HCEC 1CT (cell line): ENCODE data around the gene TOP3A.
"Not testable (repeated sequence)": the region's sequence is repeated elsewhere in the genome, so short reads cannot be mapped to it uniquely, and the experiment has no call there.

Experiments used
- DNase-seq: peaks from one replicate; pipeline ENCODE4 v3.0.0-alpha.2; 2017

Gene TOP3A, protein sequence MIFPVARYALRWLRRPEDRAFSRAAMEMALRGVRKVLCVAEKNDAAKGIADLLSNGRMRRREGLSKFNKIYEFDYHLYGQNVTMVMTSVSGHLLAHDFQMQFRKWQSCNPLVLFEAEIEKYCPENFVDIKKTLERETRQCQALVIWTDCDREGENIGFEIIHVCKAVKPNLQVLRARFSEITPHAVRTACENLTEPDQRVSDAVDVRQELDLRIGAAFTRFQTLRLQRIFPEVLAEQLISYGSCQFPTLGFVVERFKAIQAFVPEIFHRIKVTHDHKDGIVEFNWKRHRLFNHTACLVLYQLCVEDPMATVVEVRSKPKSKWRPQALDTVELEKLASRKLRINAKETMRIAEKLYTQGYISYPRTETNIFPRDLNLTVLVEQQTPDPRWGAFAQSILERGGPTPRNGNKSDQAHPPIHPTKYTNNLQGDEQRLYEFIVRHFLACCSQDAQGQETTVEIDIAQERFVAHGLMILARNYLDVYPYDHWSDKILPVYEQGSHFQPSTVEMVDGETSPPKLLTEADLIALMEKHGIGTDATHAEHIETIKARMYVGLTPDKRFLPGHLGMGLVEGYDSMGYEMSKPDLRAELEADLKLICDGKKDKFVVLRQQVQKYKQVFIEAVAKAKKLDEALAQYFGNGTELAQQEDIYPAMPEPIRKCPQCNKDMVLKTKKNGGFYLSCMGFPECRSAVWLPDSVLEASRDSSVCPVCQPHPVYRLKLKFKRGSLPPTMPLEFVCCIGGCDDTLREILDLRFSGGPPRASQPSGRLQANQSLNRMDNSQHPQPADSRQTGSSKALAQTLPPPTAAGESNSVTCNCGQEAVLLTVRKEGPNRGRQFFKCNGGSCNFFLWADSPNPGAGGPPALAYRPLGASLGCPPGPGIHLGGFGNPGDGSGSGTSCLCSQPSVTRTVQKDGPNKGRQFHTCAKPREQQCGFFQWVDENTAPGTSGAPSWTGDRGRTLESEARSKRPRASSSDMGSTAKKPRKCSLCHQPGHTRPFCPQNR

DNA sequence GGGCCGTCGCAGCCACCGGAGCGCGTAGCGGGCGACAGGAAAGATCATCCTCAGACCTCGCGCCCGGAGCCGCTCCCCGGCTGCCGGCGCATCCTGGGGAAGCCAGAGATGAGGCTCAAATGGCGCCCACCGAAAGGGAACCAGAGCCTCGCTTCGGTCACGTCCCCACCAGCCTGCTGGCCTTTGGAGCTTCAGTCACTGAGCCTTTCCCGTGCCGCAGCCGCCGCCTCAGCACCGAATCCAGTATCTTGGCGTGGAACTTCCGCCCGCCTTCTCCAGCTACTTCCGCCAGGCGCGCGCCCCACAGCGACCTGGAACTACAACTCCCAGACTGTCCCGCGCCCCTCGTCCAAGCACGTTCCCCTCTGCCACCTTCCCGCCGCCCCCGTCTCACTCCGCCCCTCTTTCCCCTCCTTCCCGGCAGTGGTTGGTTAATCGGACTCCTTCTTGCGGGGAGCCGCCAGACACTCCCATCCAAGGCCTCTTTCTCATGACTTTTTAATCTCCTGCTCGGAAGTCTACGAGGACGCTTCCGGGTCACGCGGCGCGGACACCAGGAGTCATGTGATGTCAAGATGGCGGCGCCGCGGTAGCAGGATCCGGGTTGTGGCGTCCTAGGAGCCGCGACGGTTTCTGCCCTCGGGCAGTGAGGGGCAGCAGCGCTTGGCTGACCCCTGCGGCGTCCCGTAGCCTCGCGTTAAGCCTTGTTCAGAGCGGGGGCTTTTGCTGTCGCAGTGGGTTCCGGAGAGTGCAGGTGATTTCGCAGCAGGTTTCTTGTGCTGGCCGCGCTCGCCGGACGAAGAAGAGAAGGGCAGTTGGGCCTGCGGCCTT lies at the start of gene TOP3A, which contains the start of gene SMCR8:
Gene TOP3A (minus strand): TSS at position 264 of the 831 bp plus-strand sequence. CDS start 216 bp downstream, at position 48.
Gene SMCR8 (plus strand): TSS at position 563 of the 831 bp plus-strand sequence. CDS start 497 bp downstream, outside the sequence.
- DNase-seq: peak; percentile 99

DNA sequence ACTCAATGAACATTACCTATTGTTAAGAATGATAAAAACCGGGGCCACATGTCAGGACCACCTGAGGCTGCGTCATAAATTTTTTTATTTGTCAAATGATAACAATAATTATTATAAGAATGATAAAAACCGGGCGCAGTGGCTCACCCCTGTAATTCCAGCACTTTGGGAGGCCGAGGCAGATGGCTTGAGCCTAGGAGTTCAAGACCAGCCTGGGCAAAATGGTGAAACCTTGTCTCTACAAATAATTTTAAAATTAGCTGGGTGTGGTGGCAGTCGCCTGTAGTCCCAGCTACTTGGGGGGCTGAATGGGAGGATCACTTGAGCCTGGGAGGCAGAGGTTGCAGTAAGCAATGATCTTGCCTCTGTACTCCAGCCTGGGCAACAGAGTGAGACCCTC lies 49.4 kb upstream of the TOP3A start:
- DNase-seq: no peak

DNA sequence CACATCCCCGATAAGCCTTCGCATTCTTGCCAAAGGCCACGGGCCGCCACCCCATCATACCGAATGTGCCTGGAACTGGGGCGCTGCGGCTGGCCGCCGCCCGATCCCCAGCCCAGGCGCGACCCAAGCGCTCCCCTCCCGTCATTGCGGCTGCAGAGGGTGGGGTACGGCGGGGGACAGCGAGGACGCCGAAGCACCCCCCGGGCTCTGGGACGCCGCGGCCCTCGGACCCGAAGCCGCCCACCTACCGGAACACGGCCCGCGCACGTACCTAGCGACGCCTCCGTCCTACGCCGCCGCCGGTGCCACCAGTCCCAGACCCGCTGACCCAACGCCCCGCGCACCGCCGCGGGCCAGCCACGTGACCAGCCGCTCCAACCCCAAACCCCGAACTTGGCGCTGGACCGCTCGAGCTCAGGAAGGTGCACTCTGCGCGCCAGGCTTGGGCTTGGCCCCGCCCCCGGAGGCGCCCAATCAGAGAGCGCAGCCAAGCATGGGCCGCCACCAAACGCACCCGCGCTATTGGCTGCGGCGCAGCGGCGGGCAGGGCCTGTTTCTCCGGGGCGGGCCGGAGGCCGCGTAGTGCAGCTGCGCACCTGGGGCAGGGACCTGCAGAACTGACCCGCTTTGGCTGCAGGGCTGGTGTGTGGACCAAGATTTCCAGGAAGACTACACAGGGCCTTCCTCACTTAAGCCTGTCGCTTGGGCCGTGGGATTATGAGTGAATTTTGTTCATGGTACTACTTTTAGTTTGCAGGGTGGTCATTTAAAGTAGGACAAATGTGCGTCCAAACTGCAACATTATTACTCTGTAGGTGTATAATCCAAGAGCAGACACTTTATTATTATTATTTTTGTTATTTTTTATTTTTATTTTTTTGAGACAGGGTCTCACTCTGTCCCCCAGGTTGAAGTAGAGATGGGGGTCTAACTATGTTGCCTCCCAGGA lies 48.6 kb upstream of the TOP3A start, which contains the start of gene SHMT1:
Gene SHMT1 (minus strand): TSS at position 450 of the 949 bp plus-strand sequence. CDS start 7,569 bp downstream, outside the sequence.
- peak; percentile 87 for DNase-seq

DNA sequence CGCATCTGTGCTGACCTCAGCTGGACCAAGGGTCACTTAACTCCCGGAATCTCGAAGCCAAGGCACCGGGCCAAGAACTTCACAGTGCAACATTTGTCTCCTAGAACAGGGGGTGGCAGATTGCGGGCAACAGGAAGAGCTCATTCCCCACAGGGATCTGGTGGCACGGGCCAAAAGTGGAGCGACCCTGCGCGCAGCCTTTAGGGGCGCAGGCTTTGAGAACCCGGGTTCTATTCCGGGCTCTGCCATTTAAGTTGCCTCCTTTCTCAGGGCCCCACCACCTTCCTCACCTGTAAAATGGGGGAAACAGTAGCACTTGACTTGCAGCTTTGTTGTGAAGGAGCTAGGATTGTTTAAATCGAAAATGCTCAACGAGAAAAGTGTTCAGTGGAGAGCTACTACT lies 47.9 kb upstream of the TOP3A start:
- peak; percentile 34 for DNase-seq

DNA sequence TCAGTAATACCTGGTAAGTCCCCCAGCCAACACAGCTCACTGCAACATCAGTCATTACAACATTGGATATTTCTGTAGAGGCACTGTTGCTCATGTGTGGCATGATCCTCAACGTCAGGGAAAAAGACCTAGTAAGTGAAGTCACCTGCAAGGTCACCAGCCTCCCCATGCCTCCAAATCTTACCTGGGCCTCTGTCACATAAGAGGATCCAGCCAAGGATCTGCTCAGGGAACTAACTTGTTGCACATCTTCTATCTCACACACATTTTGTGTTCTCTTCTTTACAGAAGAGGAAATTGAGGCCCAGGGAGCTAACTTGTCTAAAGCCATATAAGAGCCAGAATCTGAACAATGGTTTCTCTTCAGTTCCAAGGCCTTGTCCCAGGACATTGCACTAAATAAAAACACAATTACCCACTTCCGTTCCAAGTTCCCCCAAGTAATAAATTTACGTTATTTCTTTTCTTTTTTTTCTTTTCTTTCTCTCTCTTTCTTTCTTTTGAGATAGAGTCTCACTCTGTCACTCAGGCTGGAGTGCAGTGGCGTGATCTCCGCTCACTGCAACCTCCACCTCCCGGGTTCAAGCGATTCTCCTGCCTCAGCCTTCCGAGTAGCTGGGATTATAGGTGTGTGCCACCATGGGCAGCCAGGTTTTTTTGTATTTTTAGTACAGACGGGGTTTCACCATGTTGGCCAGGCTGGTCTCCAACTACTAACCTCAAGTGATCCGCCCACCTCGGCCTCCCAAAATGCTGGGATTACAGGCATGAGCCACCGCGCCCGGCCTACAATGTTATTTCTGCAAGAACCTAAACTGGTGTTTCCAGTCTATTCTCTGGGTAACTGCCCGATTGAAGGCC lies 47.3 kb upstream of the TOP3A start:
- DNase-seq: no peak

DNA sequence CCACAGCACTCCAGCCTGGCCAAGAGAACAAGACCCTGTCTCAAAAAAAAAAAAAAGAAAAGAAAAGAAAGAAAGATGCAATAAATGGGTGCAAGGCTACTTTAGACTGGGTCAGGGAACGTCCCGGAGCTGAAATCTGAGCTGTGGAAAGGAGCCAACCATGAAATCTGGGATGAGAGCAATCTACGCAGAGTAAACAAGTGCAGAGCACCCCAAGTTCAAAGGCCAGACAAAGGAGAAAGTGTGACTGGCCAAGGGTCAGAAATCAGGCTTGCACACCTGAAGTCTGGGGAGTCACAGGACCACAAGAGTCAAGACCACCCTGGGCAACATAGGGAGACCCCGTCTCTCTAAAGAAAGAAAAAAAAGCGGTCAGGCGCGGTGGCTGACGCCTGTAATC lies 45.7 kb upstream of the TOP3A start:
- no peak for DNase-seq

DNA sequence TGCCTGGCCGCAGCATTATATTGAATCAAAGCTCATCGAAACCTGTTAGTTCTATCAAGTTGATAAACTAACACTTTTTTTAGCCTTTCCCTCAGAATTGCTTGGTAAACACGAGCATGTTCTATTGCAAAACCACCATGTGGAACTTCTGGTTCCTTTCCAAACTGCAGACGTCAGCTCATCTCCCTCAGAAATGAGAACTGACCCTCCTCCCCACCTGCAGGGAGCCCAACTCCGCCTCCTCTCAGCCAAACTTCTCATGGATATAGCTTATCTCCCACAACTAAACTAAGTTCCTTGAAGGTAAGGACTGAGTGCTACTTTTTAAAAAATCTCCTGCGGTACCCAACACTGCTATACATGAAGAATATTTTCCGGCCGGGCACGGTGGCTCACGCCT lies 41.8 kb upstream of the TOP3A start:
- peak; percentile 39 for DNase-seq

DNA sequence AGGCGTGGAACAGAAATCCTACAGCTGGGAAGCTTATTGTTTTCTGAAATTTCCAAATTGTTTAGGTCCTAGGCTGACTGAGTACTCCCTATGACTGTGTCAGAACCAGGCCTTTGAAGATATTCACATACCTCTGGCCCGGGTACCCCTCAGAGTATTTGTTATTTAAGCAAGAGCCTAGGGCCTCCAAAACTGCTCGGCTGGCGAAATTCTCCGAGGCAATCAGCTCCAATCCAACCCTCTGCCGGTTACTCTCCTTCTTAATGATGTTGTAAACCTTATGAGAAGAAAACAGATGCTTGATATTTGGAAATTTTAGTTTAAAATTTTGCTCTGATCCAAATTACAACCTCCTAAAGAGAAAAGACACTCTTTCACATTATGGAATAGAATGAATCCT lies 38.7 kb upstream of the TOP3A start:
- no peak for DNase-seq

DNA sequence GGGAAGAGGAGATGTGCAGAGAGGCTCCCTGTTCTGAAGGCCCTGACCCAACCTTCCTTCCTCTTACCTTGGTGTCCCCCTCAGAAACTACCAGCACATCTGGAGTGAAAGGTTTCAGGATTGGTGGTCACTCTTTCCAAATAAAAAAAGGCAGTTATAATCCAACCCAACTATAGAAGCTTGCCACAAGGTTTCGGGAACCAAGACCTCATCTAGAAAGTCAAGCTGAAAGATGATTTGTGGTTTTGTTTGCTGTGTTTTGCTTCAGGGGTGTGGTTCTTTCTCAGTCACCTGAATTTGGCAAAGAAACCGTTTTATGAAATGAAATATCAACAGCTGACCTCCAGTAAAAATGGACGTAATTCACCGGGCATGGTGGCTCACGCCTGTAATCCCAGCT lies 29.2 kb upstream of the TOP3A start:
- no peak for DNase-seq

DNA sequence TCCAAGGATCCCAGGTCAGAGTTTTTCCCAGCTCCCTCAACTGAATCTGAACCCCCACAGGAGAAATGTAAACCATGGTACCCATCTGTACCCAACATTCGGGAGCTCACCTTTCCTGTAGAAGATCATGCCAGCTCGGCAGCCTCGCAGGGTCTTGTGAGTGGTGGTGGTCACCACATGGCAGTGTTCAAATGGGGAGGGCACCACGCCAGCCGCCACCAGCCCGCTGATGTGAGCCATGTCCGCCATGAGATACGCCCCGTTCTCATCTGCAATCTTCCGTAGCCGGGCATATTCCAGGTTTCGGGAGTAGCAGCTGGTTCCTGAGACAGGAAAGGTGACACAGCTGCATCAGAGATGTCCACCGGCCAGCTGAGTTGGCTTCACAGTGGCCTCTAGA lies 25.1 kb upstream of the TOP3A start:
- no peak for DNase-seq

DNA sequence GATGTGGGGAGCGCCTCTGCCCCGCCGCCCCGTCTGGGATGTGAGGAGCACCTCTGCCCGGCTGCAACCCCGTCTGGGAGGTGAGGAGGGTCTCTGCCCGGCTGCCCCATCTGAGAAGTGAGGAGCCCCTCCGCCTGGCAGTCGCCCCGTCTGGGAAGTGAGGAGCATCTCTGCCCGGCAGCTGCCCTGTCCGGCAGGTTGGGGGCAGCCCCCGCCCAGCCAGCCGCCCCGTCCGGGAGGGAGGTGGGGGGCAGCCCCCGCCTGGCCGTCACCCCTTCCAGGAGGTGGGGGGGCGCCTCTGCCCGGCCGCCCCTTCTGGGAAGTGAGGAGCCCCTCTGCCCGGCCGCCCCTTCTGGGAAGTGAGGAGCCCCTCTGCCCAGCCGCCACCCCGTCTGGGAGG lies 23.4 kb upstream of the TOP3A start:
- DNase-seq: not testable (repeated sequence)

DNA sequence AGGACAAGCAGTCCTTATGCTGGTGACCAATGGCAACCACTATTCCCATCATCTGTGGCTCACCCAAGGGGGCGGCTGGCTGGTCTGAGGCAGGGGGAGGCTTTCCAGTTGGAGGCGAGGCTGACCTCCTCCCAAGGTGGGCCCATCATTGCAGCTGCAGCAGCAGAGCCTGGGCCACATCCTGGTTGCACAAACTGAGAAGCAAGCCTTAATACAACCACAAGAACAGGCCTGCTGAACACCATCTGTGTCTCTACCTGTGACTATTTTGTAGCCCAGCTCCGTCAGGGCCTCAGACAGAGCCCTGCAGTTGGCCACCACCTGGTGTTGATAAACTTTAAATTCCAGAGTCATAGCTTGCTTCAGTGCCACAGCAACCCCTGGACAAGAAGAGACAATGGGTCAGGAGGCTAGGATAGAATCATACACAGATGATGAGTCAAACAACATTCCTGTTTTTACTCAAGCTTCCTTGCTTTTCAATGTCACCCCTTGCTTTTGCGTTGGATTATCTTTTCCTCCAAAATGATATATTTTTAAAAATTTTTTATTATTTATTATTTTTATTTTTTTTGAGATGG lies 18.2 kb upstream of the TOP3A start:
- DNase-seq: peak; percentile 39

DNA sequence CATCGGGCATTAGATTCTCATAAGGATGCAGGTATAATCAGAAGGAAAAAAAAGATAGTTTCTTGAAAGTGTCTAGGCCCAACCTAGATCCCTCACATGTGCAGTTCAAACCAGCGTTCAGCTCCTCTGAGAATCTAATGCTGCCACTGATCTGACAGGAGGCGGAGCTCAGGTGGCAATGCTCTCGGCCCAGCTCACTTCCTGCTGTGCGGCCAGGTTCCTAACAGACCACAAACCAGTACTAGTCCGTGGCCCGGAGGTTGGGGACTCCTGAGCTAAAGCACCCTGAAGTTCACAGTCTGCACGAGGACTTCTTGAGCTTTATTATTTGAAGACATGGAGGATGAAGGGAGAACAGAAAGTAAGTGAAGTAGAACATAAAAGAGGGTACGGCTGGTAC lies 17.1 kb upstream of the TOP3A start:
- DNase-seq: no peak

DNA sequence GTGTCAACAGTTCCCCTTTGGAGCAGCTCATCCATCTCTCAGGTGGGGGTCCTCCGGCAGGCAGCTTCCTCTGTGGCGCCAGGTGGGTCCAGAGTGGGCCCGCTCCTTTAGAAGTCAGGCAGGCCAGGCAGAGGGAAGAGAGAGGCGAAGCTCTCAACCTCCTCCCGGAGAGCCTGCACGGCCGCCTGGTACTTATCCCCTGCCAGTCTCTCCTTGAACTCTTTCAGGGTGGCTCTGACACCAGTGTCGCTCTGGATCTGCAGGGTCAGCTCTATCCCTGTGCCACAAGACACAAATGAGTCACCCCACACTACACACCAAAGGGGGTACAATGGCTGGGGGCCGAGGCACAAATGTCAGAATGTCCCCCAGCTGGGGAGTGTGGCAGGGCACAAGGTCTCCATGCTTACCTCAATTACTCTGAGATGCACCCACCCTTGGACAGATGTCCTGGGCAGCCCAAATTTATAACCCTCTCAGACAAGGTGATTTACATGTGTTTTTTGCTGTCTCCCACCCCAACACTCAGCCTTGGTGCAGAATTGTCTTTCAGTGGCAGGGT lies 13.9 kb upstream of the TOP3A start:
- DNase-seq: no peak

DNA sequence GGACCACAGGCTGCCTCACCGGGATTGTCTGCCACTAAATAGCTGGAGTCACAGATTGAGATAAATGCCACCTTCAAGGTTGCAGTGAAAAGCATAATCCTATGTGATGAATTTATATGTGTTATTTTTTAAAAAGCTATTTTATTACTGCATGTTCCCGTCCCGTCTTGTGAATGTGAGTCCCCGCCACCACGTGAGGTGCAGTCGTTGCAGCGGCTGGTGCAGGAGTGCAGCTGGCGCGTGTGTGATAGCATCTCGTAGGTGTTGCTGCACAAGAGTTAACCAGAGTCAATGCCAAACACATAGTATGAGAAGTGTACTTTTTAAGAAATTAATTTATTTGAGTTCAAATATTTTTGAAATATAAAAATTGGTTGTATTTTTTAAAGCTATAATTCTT lies 12.8 kb upstream of the TOP3A start:
- no peak for DNase-seq

DNA sequence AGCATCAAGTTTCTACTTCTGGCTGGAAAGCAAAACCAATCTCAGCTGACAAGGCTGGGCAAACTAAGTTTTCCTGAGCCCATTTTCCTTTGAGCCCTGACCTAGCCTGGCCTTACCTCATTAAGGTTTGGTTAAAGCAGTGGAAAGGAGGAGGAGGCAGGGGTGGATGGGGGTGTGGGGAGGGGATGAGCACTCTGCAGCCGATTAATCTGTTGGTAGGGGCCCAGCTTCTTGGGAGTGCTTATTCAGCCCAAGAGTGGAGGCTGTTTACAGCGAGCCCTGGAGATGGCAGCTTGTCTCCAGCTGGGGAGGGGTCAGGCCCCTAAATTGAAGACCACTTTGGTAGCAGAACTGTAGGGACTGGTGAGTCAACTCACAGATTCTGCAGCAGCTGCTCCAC lies 12.3 kb upstream of the TOP3A start:
- DNase-seq: no peak

DNA sequence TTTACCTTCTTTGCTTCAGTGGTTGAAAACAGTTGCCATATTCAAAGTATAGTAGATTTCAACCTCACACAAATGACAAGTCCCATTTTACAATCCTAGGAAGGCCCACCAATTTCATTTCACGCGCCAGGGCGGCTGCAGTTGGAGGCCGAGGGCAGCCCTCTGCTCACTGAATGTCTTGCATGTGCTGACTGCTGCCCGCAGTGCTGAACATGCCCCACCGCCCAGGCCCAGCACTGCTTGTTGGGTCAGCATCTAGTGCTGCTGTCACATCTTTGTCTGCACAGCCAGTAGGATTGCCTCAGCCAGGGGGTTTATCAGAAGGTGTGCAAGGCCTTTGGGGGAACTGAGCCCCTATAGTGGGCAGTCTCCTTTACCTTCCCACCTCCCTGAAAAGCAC lies 11.8 kb upstream of the TOP3A start:
- no peak for DNase-seq

DNA sequence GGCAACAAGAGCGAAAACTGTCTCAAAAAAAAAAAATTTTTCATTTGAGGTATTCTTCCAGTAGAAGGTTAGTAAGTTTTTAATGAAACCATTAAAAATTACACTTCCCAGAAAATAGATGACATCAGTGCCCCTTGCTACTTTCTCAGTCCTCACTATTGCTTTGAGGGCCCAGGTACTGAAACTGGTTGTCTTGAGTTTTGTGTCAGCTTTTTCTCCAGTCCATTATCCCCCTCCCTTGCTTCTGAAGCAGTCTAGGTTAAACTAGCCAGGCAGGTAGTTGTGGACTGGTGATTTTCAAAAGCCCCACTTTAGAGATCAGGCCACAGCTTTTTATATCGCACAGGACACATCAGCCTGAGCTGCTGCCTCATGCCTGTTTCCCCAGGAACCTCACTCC lies 11.2 kb upstream of the TOP3A start:
- no peak for DNase-seq
